ENCODE data around the gene SMAD6. TPM values are rescaled to one million over a fixed set of nuclear protein-coding genes. Genes with fewer than 3 reads are reported as not detected.
A peak's percentile ranks its signal among the peaks of the same experiment; 100 is the strongest.

The SMAD6 gene
- total RNA-seq, 1 donor = 27.2 TPM

- H3K4me3 ChIP-seq (ENCODE audit: low read depth, low read length) = no peak overlapping the region
- DNase-seq (ENCODE audit: low read depth) = peak; percentile 75
- TF ChIP-seq, protein P1, sequence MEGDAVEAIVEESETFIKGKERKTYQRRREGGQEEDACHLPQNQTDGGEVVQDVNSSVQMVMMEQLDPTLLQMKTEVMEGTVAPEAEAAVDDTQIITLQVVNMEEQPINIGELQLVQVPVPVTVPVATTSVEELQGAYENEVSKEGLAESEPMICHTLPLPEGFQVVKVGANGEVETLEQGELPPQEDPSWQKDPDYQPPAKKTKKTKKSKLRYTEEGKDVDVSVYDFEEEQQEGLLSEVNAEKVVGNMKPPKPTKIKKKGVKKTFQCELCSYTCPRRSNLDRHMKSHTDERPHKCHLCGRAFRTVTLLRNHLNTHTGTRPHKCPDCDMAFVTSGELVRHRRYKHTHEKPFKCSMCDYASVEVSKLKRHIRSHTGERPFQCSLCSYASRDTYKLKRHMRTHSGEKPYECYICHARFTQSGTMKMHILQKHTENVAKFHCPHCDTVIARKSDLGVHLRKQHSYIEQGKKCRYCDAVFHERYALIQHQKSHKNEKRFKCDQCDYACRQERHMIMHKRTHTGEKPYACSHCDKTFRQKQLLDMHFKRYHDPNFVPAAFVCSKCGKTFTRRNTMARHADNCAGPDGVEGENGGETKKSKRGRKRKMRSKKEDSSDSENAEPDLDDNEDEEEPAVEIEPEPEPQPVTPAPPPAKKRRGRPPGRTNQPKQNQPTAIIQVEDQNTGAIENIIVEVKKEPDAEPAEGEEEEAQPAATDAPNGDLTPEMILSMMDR (IDR thresholded peaks at IDR 0.05; ENCODE audit: insufficient read depth, low read length) = no peak
Observed at GRCh38 chr15:66780172-66780972, 78.3 kb downstream of the SMAD6 start.

DNA sequence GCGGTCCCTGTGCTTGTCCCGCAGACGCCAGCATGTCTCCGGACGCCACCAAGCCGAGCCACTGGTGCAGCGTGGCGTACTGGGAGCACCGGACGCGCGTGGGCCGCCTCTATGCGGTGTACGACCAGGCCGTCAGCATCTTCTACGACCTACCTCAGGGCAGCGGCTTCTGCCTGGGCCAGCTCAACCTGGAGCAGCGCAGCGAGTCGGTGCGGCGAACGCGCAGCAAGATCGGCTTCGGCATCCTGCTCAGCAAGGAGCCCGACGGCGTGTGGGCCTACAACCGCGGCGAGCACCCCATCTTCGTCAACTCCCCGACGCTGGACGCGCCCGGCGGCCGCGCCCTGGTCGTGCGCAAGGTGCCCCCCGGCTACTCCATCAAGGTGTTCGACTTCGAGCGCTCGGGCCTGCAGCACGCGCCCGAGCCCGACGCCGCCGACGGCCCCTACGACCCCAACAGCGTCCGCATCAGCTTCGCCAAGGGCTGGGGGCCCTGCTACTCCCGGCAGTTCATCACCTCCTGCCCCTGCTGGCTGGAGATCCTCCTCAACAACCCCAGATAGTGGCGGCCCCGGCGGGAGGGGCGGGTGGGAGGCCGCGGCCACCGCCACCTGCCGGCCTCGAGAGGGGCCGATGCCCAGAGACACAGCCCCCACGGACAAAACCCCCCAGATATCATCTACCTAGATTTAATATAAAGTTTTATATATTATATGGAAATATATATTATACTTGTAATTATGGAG is 79.1 kb downstream of the SMAD6 start:
- TF ChIP-seq, protein P1 (IDR thresholded peaks at IDR 0.05; ENCODE audit: insufficient read depth, low read length) = no peak
- DNase-seq (ENCODE audit: low read depth) = no peak
- H3K4me3 ChIP-seq (ENCODE audit: low read depth, low read length) = no peak overlapping the region

GRCh38 chr15:66782785-66783184 is 80.7 kb downstream of the SMAD6 start:
- DNase-seq (ENCODE audit: low read depth) = no peak
- no peak overlapping the region for H3K4me3 ChIP-seq (ENCODE audit: low read depth, low read length)
- TF ChIP-seq, protein P1 (IDR thresholded peaks at IDR 0.05; ENCODE audit: insufficient read depth, low read length) = no peak

- TF ChIP-seq, protein P1 (IDR thresholded peaks at IDR 0.05; ENCODE audit: insufficient read depth, low read length) = no peak
- H3K4me3 ChIP-seq (ENCODE audit: low read depth, low read length) = no peak overlapping the region
- no peak for DNase-seq (ENCODE audit: low read depth)
Observed at GRCh38 chr15:66783314-66783713, 81.3 kb downstream of the SMAD6 start.

DNA sequence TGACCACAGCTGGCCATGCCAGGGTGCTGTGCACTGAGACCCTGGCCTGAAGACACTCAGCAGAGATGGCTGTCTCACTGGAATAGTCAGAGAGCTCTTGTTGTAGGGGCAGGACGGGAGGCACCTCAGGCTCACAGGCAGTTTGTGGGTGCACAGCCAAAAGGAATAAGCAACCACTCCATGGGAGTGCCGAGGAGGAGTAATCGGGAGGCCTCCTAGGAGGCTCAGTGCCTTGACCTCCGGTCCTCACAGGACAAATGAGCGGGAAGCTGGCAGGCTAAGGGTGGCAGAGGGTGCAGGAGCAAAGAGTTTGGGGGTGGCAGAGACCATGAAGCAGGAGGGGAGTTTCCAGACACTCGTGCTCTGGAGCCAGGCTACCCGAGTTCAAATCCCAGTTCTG is 81.7 kb downstream of the SMAD6 start:
- TF ChIP-seq, protein P1 (IDR thresholded peaks at IDR 0.05; ENCODE audit: insufficient read depth, low read length) = no peak
- DNase-seq (ENCODE audit: low read depth) = no peak
- no peak overlapping the region for H3K4me3 ChIP-seq (ENCODE audit: low read depth, low read length)

- no peak overlapping the region for H3K4me3 ChIP-seq (ENCODE audit: low read depth, low read length)
Observed at GRCh38 chr15:66784174-66784573, 82.1 kb downstream of the SMAD6 start.

More at GRCh38 chr15:66784174-66784573, 82.1 kb downstream of the SMAD6 start:
- TF ChIP-seq, protein P1 (IDR thresholded peaks at IDR 0.05; ENCODE audit: insufficient read depth, low read length) = no peak
- no peak for DNase-seq (ENCODE audit: low read depth)
